Body of pancreas (tissue), 4 donors: ENCODE data around the gene BTK. TPM values are rescaled to one million over a fixed set of nuclear protein-coding genes. Genes with fewer than 3 reads are reported as not detected.
A peak's percentile ranks its signal among the peaks of the same experiment; 100 is the strongest.

Experiments used
- ATAC-seq: fragments of 150-250 bp; one replicate; pipeline ENCODE4 v1.9.1; 2016
- DNase-seq, 4 donors: peaks; one replicate each; pipeline ENCODE4 v3.0.0-alpha.2; 2019
- H3K27ac ChIP-seq, 4 donors: fragments of 200-600 bp; sonication (generic); 1 replicate in 3 of 4; 2 replicates in 1 of 4; pipeline versions ENCODE4 v1.5.1 to v1.6.1; 2016 to 2019; ENCODE audit warnings: mild to moderate bottlenecking in 1 of 4, mixed read lengths in 1 of 4, moderate library complexity in 1 of 4
- H3K27me3 ChIP-seq, 2 donors: fragments of 200-600 bp; sonication (generic); one replicate each; pipeline ENCODE4 v1.6.0; 2016; ENCODE audit warnings: mild to moderate bottlenecking in 1 of 2
- H3K36me3 ChIP-seq, 2 donors: fragments of 200-600 bp; sonication (generic); replicated peaks in 1 of 2; 2 replicates each; pipeline ENCODE4 v1.5.1; 2016; ENCODE audit warnings: low read depth in 2 of 2; ENCODE audit not compliant: insufficient read depth in 1 of 2
- H3K4me1 ChIP-seq: fragments of 200-600 bp; sonication (generic); one replicate; pipeline ENCODE4 v1.6.0; 2016
- H3K4me3 ChIP-seq, 2 donors: fragments of 200-600 bp; sonication (generic); 1 replicate in 1 of 2; 2 replicates in 1 of 2; pipeline ENCODE4 v1.5.1; 2016 to 2019
- H3K9me3 ChIP-seq, 3 donors: fragments of 200-600 bp; sonication (generic); 1 replicate in 2 of 3; 2 replicates in 1 of 3; pipeline ENCODE4 v1.5.1; 2016
- CTCF ChIP-seq, 7 experiments: fragments of 450-650 bp in 4 of 7; fragments of 200-600 bp in 3 of 7; sonication (generic) in 3 of 7; IDR thresholded peaks; one replicate each; pipeline ENCODE4 v1.5.1; 2016 to 2019; ENCODE audit warnings: antibody characterized with exemption in 7 of 7
- POLR2A ChIP-seq, 3 donors: fragments of 450-650 bp; IDR thresholded peaks; one replicate each; pipeline ENCODE4 v1.6.1; 2016; ENCODE audit warnings: antibody characterized with exemption in 3 of 3, mild to moderate bottlenecking in 2 of 3
- WGBS, 2 donors: methylation state at CpG; one replicate each; pipeline ENCODE4 v1.1.5; 2017; 5-methylcytosine and 5-hydroxymethylcytosine counted together
- intact Hi-C: fragments of 100-400 bp; cut with DNase I; formaldehyde crosslinking; loops from one replicate; pipeline ENCODE4 v1.15.1; 2023
- total RNA-seq, 2 donors: library from RNA; depleted of rRNA; stranded (reverse); fragments of >200 nt; gene quantifications; one replicate each; pipeline ENCODE4 v1.1.0, GENCODE V29; 2016

Gene BTK
- total RNA-seq, 2 donors from 2014 or later = 2.6 to 4.0 TPM

GRCh38 chrX:101357166-101357795, 28.7 kb downstream of the BTK start:
- DNase-seq = peak; percentile 11 to 45 (median 24)
- Histone ChIP-seq H3K4me3 (no peak overlapping the region), H3K4me1 (no peaks in the 10 kb centered on the region), H3K27ac (no peak overlapping the region), H3K9me3 (no peaks in the 10 kb centered on the region), H3K36me3 (no peaks in the 10 kb centered on the region), H3K27me3 (no peaks in the 10 kb centered on the region)
- peak; percentile 16 to 51 (median 33) for TF ChIP-seq CTCF (IDR thresholded peaks at IDR 0.05)
- no peak for TF ChIP-seq POLR2A (IDR thresholded peaks at IDR 0.05)
- intact Hi-C loops = no loop called here
- WGBS, 2 donors = 27 to 33% methylated on average over 3 to 5 of the region's 5 CpGs
- no peak for ATAC-seq

GRCh38 chrX:101349193-101349562, 36.8 kb downstream of the BTK start:
- no peaks in the 10 kb centered on the region for H3K36me3 ChIP-seq
- peak overlapping the region in 2 of 4 donors; percentile 88 to 92 for H3K27ac ChIP-seq
- no peaks in the 10 kb centered on the region for H3K9me3 ChIP-seq
- no peak for ATAC-seq
- intact Hi-C loops = no loop called here
- WGBS, 2 donors = 18 to 29% methylated on average over 4 of the region's 4 CpGs
- no peak for TF ChIP-seq POLR2A (IDR thresholded peaks at IDR 0.05)
- no peak for TF ChIP-seq CTCF (IDR thresholded peaks at IDR 0.05)
- H3K4me1 ChIP-seq = peaks cover 12% of the 10 kb centered on the region
- no peaks in the 10 kb centered on the region for H3K27me3 ChIP-seq
- no peak for DNase-seq
- H3K4me3 ChIP-seq = peak overlapping the region in 1 of 2 donors; percentile 62

- ATAC-seq (peak; percentile 97), DNase-seq (peak; percentile 76 to 82 (median 78))
- Histone ChIP-seq H3K4me1 (peaks cover 12% of the 10 kb centered on the region), H3K27me3 (no peaks in the 10 kb centered on the region), H3K27ac (peak within 1 kb of the TSS in 3 of 4 donors; percentile 73 to 92 (median 88)), H3K36me3 (no peaks in the 10 kb centered on the region), H3K4me3 (peak within 1 kb of the TSS; percentile 28 to 62), H3K9me3 (no peaks in the 10 kb centered on the region)
- intact Hi-C loops = no loop called here
- 1% methylated on average over 21 of the region's 55 CpGs; no CpG with 5 or more reads in 1 of the 2 donors for WGBS, 2 donors
- TF ChIP-seq POLR2A (IDR thresholded peaks at IDR 0.05) (peak in 2 of 3 donors; percentile 43 to 45), CTCF (IDR thresholded peaks at IDR 0.05) (no peak)
These were observed 37.4 kb downstream of the BTK start, which contains the start of gene TIMM8A for GRCh38 chrX:101348452-101349192. Gene TIMM8A, minus strand, starts transcription at chrX:101348742. Its CDS starts 78 bp downstream, at chrX:101348664.

GRCh38 chrX:101347859-101348451, 38.0 kb downstream of the BTK start:
- Histone ChIP-seq H3K4me3 (peak overlapping the region; percentile 28 to 62), H3K27ac (peak overlapping the region in 2 of 4 donors; percentile 88 to 92), H3K27me3 (no peaks in the 10 kb centered on the region), H3K36me3 (no peaks in the 10 kb centered on the region), H3K9me3 (no peaks in the 10 kb centered on the region), H3K4me1 (peaks cover 12% of the 10 kb centered on the region)
- DNase-seq (peak in 1 of 4 donors; percentile 12), ATAC-seq (peak; percentile 11)
- 0% methylated on average over 5 to 9 of the region's 14 CpGs for WGBS, 2 donors
- intact Hi-C loops = no loop called here
- TF ChIP-seq CTCF (IDR thresholded peaks at IDR 0.05) (no peak), POLR2A (IDR thresholded peaks at IDR 0.05) (no peak)
